Psoas muscle (tissue), 8 donors: ENCODE data around the gene EYA2. TPM values are rescaled to one million over a fixed set of nuclear protein-coding genes. Genes with fewer than 3 reads are reported as not detected.

ENCODE experiments used
- ATAC-seq, 4 donors: fragments of 200-7000 bp; cut with Tn5 transposase; one replicate each; pipeline ENCODE4 v1.9.1; 2020; ENCODE audit warnings: moderate library complexity in 3 of 4, mild to moderate bottlenecking in 2 of 4
- DNase-seq, 2 donors: peaks; one replicate each; pipeline ENCODE4 v3.0.0-alpha.2; 2020
- H3K27ac ChIP-seq: fragments of 200-600 bp; one replicate; pipeline ENCODE4 v1.8.0; 2022
- H3K27me3 ChIP-seq, 3 donors: fragments of 200-600 bp in 1 of 3; one replicate each; pipeline versions ENCODE4 v1.6.1 to v1.8.0; 2013 to 2022; ENCODE audit warnings: low read length in 2 of 3, mild to moderate bottlenecking in 2 of 3, moderate library complexity in 1 of 3; ENCODE audit not compliant: insufficient read depth in 3 of 3
- H3K36me3 ChIP-seq, 2 donors: fragments of 200-600 bp in 1 of 2; one replicate each; pipeline versions ENCODE4 v1.6.1 to v1.8.0; 2013 to 2022; ENCODE audit warnings: low read depth in 1 of 2, mild to moderate bottlenecking in 1 of 2, moderate library complexity in 1 of 2; ENCODE audit not compliant: insufficient read depth in 1 of 2
- H3K4me1 ChIP-seq: fragments of 200-600 bp; one replicate; pipeline ENCODE4 v1.8.0; 2022
- H3K4me3 ChIP-seq: fragments of 200-600 bp; one replicate; pipeline ENCODE4 v1.8.0; 2022; ENCODE audit warnings: mild to moderate bottlenecking
- H3K9me3 ChIP-seq: fragments of 200-600 bp; one replicate; pipeline ENCODE4 v1.8.0; 2022
- WGBS, 3 donors: extraction: QIAGEN DNeasy Blood & Tissue Kit; methylation state at CpG; one replicate each; pipeline versions ENCODE4 v1.1.6 to v1.1.7; 2013; 5-methylcytosine and 5-hydroxymethylcytosine counted together
- intact Hi-C, 2 donors: fragments of 100-400 bp; cut with DNase I; formaldehyde crosslinking; loops; one replicate each; pipeline versions ENCODE4 v1.11.0 to v1.14.2; 2022
- polyA plus RNA-seq, 3 donors: library from polyadenylated mRNA; stranded (reverse); fragments of 200-250 nt; gene quantifications; one replicate each; pipeline ENCODE4 v1.2.3, GENCODE V29; 2013
- total RNA-seq, 4 donors: library from RNA; stranded (reverse); fragmentation: NEBNext Ultra II Directional in 2 of 4; extraction: Animal tissue kit (Norgen Biotek cat#: 25700) in 2 of 4; gene quantifications; one replicate each; pipeline versions ENCODE4 v1.2.1 to v1.2.4, GENCODE V29; 2021 to 2023
- TF ChIP-seq, protein P1 (sequence below): fragments of 200-600 bp; IDR thresholded peaks from one replicate; pipeline ENCODE4 v1.8.0; 2022; ENCODE audit warnings: antibody characterized with exemption
- donor health status: healthy with polysubstance abuse.
- donor health status: DM: no; HTN: no; CAD: no; lungs with moderate emphysema.
- donor health status: Bipolar disorder and iron deficiency.
- donor health status: healthy.
- donor health status: DM: yes; HTN: yes; CAD: no.
- donor health status: DM: no; HTN: no; CAD: no.
- donor health status: DM: no; HTN: no; CAD: no.
- donor health status: DM: yes; HTN: yes; CAD: no.

Gene EYA2
- total and polyA plus RNA-seq, 7 donors: 0.72 to 4.0 (median 2.0) TPM

DNA sequence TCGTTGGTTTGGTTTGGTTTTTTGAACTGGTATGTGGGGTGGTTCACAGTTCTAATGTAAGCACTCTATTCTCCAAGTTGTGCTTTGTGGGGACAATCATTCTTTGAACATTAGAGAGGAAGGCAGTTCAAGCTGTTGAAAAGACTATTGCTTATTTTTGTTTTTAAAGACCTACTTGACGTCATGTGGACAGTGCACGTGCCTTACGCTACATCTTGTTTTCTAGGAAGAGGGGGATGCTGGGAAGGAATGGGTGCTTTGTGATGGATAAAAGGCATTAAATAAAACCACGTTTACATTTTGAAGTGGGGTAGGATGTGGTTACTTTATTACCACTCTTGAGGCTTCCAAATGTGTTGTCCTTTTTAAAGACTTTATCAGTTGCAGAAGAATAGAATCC is 293.9 kb downstream of the EYA2 start:
- ATAC-seq: no peak
- Histone ChIP-seq H3K27ac (no peak overlapping the region), H3K9me3 (no peaks in the 10 kb centered on the region), H3K4me1 (no peaks in the 10 kb centered on the region), H3K36me3 (no peaks in the 10 kb centered on the region), H3K27me3 (peaks cover 0 to 17% (median 2%) of the 10 kb centered on the region in 3 donors), H3K4me3 (no peak overlapping the region)
- intact Hi-C loops: no loop called here
- DNase-seq: no peak
- TF ChIP-seq, protein P1, sequence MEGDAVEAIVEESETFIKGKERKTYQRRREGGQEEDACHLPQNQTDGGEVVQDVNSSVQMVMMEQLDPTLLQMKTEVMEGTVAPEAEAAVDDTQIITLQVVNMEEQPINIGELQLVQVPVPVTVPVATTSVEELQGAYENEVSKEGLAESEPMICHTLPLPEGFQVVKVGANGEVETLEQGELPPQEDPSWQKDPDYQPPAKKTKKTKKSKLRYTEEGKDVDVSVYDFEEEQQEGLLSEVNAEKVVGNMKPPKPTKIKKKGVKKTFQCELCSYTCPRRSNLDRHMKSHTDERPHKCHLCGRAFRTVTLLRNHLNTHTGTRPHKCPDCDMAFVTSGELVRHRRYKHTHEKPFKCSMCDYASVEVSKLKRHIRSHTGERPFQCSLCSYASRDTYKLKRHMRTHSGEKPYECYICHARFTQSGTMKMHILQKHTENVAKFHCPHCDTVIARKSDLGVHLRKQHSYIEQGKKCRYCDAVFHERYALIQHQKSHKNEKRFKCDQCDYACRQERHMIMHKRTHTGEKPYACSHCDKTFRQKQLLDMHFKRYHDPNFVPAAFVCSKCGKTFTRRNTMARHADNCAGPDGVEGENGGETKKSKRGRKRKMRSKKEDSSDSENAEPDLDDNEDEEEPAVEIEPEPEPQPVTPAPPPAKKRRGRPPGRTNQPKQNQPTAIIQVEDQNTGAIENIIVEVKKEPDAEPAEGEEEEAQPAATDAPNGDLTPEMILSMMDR: no peak
- WGBS, 3 donors: 70 to 82% (median 75%) methylated on average over 5 of the region's 5 CpGs

DNA sequence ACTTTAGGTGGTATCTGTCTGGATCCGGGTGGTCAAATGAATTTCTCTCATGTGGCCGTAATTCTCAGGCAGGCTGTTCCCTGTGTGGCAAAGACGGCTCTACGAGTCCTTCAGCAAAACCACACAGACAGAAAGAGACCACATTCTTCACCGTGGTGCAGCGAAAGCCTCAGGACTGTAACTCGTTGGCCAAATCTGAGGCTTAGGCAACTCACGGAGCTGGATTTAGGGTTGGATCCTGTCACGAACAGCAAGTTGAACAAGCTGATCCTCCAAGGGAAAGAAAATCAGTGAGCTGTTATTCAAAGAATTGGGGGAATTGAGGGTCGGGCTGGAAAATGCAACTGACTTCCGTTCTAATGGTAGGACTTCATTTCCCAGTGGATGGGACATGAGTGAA is 294.4 kb downstream of the EYA2 start:
- H3K27me3 ChIP-seq: peaks cover 0 to 17% (median 2%) of the 10 kb centered on the region in 3 donors

DNA sequence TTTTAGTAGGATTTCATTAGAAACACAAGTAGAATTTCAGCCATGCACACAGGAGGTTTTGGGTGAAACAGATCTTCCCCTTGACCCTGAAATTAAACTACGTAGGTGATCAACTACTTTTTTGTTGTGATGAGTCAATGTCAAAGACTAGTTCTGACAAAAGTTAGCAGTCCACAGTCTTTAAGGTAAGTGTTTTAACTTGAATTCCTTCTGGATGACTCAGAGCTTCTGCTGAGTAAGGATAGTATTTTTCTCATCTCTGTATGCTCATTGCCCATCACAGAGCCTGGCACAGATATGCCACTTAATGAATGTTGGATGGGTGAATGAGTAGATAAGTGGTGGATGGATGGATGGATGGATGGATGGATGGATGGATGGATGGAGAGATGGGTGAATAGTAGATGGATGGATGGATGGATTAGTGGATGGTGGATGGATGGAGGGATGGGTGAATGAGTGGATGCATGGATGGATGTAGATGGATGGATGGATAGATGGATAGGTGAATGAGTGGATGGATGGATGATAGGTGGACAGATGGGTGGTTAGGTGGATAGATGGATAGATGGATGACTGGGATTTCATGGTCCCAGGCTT is 296.5 kb downstream of the EYA2 start:
- TF ChIP-seq, protein P1: no peak
- Histone ChIP-seq H3K27me3 (peaks cover 0 to 17% (median 2%) of the 10 kb centered on the region in 3 donors), H3K27ac (no peak overlapping the region), H3K4me1 (no peaks in the 10 kb centered on the region), H3K4me3 (no peak overlapping the region), H3K36me3 (no peaks in the 10 kb centered on the region), H3K9me3 (no peaks in the 10 kb centered on the region)
- WGBS, 3 donors: 93 to 100% (median 96%) methylated on average over 1 of the region's 1 CpG
- intact Hi-C loops: loop anchor here in 1 of 2 donors (10.0 kb wide), 1 partner anchor 434 kb away; no protein-coding TSS in a partner anchor
- DNase-seq (no peak), ATAC-seq (no peak)

More for the DNA sequence above, 294.4 kb downstream of the EYA2 start:
- TF ChIP-seq, protein P1: no peak
- DNase-seq (peak in 1 of 2 donors; percentile 0), ATAC-seq (no peak)
- 58 to 71% (median 64%) methylated on average over 11 of the region's 11 CpGs for WGBS, 3 donors
- H3K4me1 ChIP-seq: no peaks in the 10 kb centered on the region
- H3K9me3 ChIP-seq: no peaks in the 10 kb centered on the region
- no peak overlapping the region for H3K27ac ChIP-seq
- no peak overlapping the region for H3K4me3 ChIP-seq
- no peaks in the 10 kb centered on the region for H3K36me3 ChIP-seq
- intact Hi-C loops: no loop called here

DNA sequence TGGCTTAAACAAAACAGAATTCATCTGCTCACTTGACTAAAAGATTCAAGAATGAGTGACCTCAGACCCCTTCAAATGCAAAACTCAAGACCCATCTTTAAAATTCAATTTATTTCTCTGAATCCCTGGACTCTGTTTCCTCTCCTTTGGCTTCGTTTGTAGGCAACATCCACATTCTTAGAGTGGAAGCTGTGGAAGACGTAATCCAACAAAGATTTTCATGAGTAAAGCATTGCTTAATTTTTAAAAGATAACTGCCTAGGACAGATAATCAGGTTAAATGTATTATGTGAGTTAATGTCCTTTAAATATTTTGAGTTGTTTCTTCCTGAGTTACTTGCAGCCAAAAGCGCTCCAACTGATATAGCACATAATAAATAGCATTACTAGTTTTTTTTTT is 297.3 kb downstream of the EYA2 start:
- Histone ChIP-seq H3K27ac (no peak overlapping the region), H3K4me3 (no peak overlapping the region), H3K27me3 (peaks cover 0 to 17% (median 2%) of the 10 kb centered on the region in 3 donors), H3K4me1 (no peaks in the 10 kb centered on the region), H3K36me3 (no peaks in the 10 kb centered on the region), H3K9me3 (no peaks in the 10 kb centered on the region)
- TF ChIP-seq, protein P1: no peak
- 86 to 88% (median 88%) methylated on average over 3 of the region's 3 CpGs for WGBS, 3 donors
- no peak for ATAC-seq
- intact Hi-C loops: loop anchor here in 1 of 2 donors (10.0 kb wide), 1 partner anchor 433 kb away; no protein-coding TSS in a partner anchor
- no peak for DNase-seq

DNA sequence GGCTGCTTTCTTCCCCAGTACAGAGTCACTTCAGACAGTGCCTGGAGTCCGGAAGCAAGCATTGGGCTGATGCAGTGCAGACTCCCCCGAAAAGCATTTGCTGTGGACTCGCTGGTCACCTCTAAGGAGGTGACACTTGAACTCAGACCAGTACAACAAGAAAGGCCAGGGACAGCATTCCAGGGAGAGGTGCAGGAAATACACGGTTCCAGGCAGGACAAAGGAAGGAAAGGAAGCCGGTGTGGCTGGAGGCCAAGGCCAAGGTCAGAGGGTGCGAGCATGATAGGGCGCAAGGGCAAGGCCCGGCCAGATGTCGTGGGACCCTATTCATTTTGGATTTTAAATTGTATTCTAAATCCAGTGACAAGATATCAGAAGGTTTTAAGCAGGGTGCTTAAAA is 300.9 kb downstream of the EYA2 start:
- intact Hi-C loops: loop anchor here (5.0 to 10.0 kb wide), 2 partner anchors 427 to 429 kb away; no protein-coding TSS in a partner anchor
- no peak overlapping the region for H3K4me3 ChIP-seq
- DNase-seq (peak in 1 of 2 donors; percentile 31), ATAC-seq (no peak)
- no peak overlapping the region for H3K27ac ChIP-seq
- H3K9me3 ChIP-seq: no peaks in the 10 kb centered on the region
- WGBS, 3 donors: 60 to 74% (median 69%) methylated on average over 9 of the region's 9 CpGs
- H3K36me3 ChIP-seq: no peaks in the 10 kb centered on the region
- TF ChIP-seq, protein P1: no peak
- no peaks in the 10 kb centered on the region for H3K4me1 ChIP-seq
- peaks cover 0 to 3% (median 0%) of the 10 kb centered on the region in 3 donors for H3K27me3 ChIP-seq
